SK-N-MC (cell line): ENCODE measurements around the gene ATP1B2.

Source experiments
- EZH2 ChIP-seq: fragments of 200-600 bp; sonication (generic); IDR thresholded peaks from one replicate; pipeline ENCODE4 v1.6.1; 2017; ENCODE audit warnings: antibody characterized with exemption
- FOXP2 ChIP-seq: optimal IDR thresholded peaks from 2 replicates; pipeline ENCODE3; 2011; ENCODE audit warnings: mild to moderate bottlenecking, moderate library complexity; ENCODE audit not compliant: insufficient read depth; ENCODE audit errors: extremely low read length, control extremely low read depth
- POLR2AphosphoS5 ChIP-seq: IDR thresholded peaks from 2 replicates; pipeline ENCODE4 v1.6.1; 2012; ENCODE audit warnings: mild to moderate bottlenecking, low read depth, low read length, borderline replicate concordance

- TF ChIP-seq POLR2AphosphoS5, result no peak
- no peak for TF ChIP-seq EZH2
- no peak for TF ChIP-seq FOXP2
Measured at GRCh38 chr17:7623661-7624060, 27.1 kb upstream of the ATP1B2 start.
